Retinal pigment epithelial cell (primary cell): Measurements from ENCODE around the gene LPP.

Experiments used
- DNase-seq: peaks from one replicate; pipeline ENCODE4 v3.0.0-alpha.2; 2010; ENCODE audit warnings: low read depth
- H3K4me3 ChIP-seq: 2 replicates; pipeline ENCODE4 v1.5.1; 2011; ENCODE audit warnings: mild to moderate bottlenecking, low read length, control low read depth, moderate library complexity
- CTCF ChIP-seq: conservative IDR thresholded peaks from 2 replicates; pipeline ENCODE4 v1.5.1; 2011; ENCODE audit warnings: low read depth, low read length, control low read depth, inconsistent platforms

Gene LPP

GRCh38 chr3:188194332-188194731 is 40.4 kb downstream of the LPP start:
- no peak for TF ChIP-seq CTCF
- no peak overlapping the region for H3K4me3 ChIP-seq
- no peak for DNase-seq

- TF ChIP-seq CTCF, result no peak
- DNase-seq, result no peak
- no peak overlapping the region for H3K4me3 ChIP-seq
These were observed 42.5 kb downstream of the LPP start for GRCh38 chr3:188196232-188196990.

DNA sequence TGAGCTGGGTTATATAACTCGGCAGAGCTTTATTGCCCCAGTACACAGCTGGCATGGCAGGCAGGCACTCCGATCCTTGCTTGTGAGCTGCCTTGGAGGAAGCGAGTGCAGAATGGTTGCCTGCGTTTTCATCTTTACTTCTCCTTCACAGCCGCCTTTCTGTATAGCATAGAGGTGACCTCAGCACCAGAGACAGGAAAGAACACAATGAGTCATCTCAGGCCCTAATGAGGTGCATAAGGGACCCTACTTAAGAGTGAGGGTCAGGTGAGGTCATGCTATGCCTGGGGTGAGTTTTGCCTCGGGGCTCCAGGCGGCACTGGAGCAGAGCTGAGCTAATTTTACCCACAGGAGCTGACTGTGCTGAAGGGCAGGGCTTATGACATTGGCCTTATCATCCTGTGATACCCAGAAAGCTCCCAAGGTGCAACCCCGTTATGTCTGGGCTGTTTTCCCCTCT is 43.5 kb downstream of the LPP start:
- TF ChIP-seq CTCF, result no peak
- no peak overlapping the region for H3K4me3 ChIP-seq
- DNase-seq, result no peak

- TF ChIP-seq CTCF, result no peak
- DNase-seq, result no peak
- H3K4me3 ChIP-seq, result no peak overlapping the region
These were observed 44.0 kb downstream of the LPP start for GRCh38 chr3:188198001-188198400.

DNA sequence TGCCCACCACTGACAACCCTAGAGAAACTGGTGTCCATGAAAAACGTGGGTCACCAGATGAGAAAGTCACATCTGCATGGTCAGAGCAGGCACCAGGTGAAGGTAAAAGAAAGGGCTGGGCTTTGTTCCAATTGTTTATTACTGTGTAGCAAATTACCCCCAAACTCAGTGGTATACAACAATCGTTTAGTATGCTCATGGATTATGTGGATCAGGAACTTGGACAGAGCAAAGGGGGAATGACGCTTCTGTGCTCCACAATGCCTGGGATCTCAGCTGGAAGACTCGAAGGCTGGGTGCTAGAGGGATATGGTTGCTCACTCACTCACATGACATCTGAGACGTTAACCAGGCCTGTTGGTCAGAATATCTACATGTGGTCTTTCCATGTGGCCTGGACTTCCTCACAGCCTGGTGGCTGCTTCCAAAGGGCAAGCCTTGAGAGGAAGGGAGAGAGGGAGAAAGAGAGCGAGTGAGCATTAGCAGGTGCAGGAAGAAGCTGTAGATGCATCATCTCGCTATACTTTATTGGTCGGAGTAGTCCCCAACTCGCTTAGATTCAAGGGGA is 44.9 kb downstream of the LPP start:
- DNase-seq, result no peak
- no peak for TF ChIP-seq CTCF
- no peak overlapping the region for H3K4me3 ChIP-seq

- H3K4me3 ChIP-seq, result no peak overlapping the region
- TF ChIP-seq CTCF, result no peak
- DNase-seq, result no peak
These were observed 45.4 kb downstream of the LPP start for GRCh38 chr3:188199386-188199785.

DNA sequence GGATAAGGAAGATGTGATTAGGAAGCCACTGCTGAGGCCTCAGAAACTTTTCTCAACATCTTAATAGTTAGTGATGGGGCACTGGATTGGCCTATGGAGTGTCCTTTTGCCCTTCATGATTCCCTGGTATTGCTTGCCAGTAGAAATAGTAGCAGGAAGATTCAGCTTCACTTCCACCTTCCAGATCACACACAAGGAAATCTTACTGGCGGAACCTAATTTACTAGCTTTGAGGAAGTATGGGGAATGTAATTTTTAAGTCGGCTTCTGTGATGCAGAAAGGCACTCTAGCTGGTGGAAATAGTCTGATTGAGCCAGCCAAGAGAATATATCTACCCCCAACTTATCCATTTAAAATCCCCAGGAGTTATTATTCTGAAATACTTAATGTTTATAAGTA is 46.5 kb downstream of the LPP start:
- no peak for DNase-seq
- TF ChIP-seq CTCF, result no peak
- no peak overlapping the region for H3K4me3 ChIP-seq
